Esophagus muscularis mucosa (tissue), 4 donors: Measurements from ENCODE around the gene THSD4.

ENCODE experiments used
- EP300 ChIP-seq: sonication (generic); formaldehyde crosslinking; IDR thresholded peaks from one replicate; pipeline ENCODE4 v1.6.1; 2017; ENCODE audit warnings: antibody characterized with exemption
- POLR2A ChIP-seq: fragments of 450-650 bp; IDR thresholded peaks from one replicate; pipeline ENCODE4 v1.6.1; 2017; ENCODE audit warnings: antibody characterized with exemption, moderate library complexity, mild to moderate bottlenecking, low read depth
- POLR2AphosphoS5 ChIP-seq, 2 donors: sonication (generic); formaldehyde crosslinking; IDR thresholded peaks; one replicate each; pipeline ENCODE4 v1.6.1; 2017; ENCODE audit warnings: antibody characterized with exemption in 2 of 2
- TF ChIP-seq, protein P1 (sequence below), 3 experiments: fragments of 200-600 bp in 2 of 3; fragments of 450-650 bp in 1 of 3; sonication (generic) in 2 of 3; IDR thresholded peaks; one replicate each; pipeline ENCODE4 v1.5.1; 2017 to 2019; ENCODE audit warnings: antibody characterized with exemption in 3 of 3, mild to moderate bottlenecking in 2 of 3, moderate library complexity in 1 of 3

GRCh38 chr15:71452893-71453292, 337.6 kb downstream of the THSD4 start:
- no peak for TF ChIP-seq POLR2A
- TF ChIP-seq, protein P1, sequence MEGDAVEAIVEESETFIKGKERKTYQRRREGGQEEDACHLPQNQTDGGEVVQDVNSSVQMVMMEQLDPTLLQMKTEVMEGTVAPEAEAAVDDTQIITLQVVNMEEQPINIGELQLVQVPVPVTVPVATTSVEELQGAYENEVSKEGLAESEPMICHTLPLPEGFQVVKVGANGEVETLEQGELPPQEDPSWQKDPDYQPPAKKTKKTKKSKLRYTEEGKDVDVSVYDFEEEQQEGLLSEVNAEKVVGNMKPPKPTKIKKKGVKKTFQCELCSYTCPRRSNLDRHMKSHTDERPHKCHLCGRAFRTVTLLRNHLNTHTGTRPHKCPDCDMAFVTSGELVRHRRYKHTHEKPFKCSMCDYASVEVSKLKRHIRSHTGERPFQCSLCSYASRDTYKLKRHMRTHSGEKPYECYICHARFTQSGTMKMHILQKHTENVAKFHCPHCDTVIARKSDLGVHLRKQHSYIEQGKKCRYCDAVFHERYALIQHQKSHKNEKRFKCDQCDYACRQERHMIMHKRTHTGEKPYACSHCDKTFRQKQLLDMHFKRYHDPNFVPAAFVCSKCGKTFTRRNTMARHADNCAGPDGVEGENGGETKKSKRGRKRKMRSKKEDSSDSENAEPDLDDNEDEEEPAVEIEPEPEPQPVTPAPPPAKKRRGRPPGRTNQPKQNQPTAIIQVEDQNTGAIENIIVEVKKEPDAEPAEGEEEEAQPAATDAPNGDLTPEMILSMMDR (IDR thresholded peaks at IDR 0.05) = no peak
- no peak for TF ChIP-seq EP300
- no peak for TF ChIP-seq POLR2AphosphoS5 (IDR thresholded peaks at IDR 0.05)
